Spleen (tissue), 7 donors: Measurements from ENCODE around the gene RNF169.
A peak's percentile ranks its signal among the peaks of the same experiment; 100 is the strongest.

ENCODE experiments used
- CTCF ChIP-seq, 11 experiments: fragments of 200-600 bp in 7 of 11; fragments of 450-650 bp in 4 of 11; sonication (generic) in 4 of 11; IDR thresholded peaks in 8 of 11; conservative IDR thresholded peaks in 3 of 11; 1 replicate in 7 of 11; 2 replicates in 4 of 11; pipeline versions ENCODE4 v1.4.0 to v1.8.0; 2016 to 2021; ENCODE audit warnings: antibody characterized with exemption in 11 of 11, inconsistent platforms in 4 of 11, mild to moderate bottlenecking in 1 of 11
- POLR2AphosphoS5 ChIP-seq, 3 donors: sonication (generic); formaldehyde crosslinking; IDR thresholded peaks; one replicate each; pipeline ENCODE4 v1.5.1; 2017; ENCODE audit warnings: antibody characterized with exemption in 3 of 3
- donor health status: DM: no; HTN: no; CAD: no; lungs with moderate emphysema.
- donor health status: DM: no; HTN: no; CAD: no.
- donor health status: DM: no; HTN: no; CAD: no.

- no peak for TF ChIP-seq CTCF (IDR thresholded peaks at IDR 0.05 in 8 of 11, conservative IDR thresholded peaks at IDR 0.05 in 3 of 11)
- TF ChIP-seq POLR2AphosphoS5 (IDR thresholded peaks at IDR 0.05): peak in 1 of 3 donors; percentile 41
Observed at GRCh38 chr11:74791333-74792100, 42.9 kb downstream of the RNF169 start.
